C4-2B (cell line): Measurements from ENCODE around the gene FERMT3.

Experiments used
- H3K27ac ChIP-seq: fragments of 450-650 bp; 2 replicates; pipeline ENCODE4 v1.5.1; 2017
- CTCF ChIP-seq: fragments of 450-650 bp; conservative IDR thresholded peaks from 2 replicates; pipeline ENCODE4 v1.5.1; 2017; ENCODE audit warnings: mild to moderate bottlenecking
- ZFX ChIP-seq: fragments of 450-650 bp; IDR thresholded peaks from 2 replicates; pipeline ENCODE4 v1.6.1; 2017

FERMT3 gene

GRCh38 chr11:64204464-64204989, 2.0 kb upstream of the FERMT3 start:
- H3K27ac ChIP-seq: no peak overlapping the region
- TF ChIP-seq ZFX (no peak), CTCF (no peak; the same call in 1 of the 2 replicates)

GRCh38 chr11:64207256-64208085, 950 bp downstream of the FERMT3 start:
- TF ChIP-seq ZFX: no peak
- no peak for TF ChIP-seq CTCF
- no peak overlapping the region for H3K27ac ChIP-seq

DNA sequence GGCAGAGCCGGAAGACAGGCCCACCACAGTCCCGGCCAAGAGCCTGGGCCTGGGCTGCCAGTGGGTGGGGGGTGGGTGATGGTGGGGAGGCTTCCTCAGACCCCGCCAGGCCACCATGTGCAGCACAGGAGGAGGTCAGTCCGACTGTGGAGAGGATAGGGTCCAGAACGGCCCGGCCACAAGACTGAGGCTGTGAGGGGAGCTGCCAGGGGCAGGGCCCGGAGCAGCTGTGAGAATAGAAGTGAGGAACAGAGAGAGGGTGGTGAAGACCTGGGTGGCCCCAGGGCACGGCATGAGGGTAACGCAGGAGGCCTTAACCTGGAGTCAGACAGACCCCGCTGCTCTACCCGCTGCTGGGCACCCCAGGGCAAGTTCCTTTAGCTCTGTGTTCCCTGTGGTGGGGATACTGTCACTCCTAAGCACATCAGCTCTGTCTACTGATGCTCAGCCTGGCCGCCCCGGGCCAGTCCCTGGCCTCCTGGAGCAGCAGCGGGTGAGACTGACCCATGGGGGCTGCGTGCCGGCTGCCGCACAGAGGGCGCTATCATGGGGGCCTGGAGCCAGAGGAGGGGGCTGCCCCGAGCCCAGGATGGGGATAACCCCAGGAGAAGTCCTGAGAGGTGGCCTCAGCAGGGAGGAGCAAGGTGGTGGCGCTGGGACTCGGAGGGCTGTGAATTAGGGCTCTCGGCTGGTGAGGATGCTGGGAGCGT, 1.7 kb downstream of the FERMT3 start:
- TF ChIP-seq CTCF: no peak
- no peak for TF ChIP-seq ZFX
- H3K27ac ChIP-seq: no peak overlapping the region

DNA sequence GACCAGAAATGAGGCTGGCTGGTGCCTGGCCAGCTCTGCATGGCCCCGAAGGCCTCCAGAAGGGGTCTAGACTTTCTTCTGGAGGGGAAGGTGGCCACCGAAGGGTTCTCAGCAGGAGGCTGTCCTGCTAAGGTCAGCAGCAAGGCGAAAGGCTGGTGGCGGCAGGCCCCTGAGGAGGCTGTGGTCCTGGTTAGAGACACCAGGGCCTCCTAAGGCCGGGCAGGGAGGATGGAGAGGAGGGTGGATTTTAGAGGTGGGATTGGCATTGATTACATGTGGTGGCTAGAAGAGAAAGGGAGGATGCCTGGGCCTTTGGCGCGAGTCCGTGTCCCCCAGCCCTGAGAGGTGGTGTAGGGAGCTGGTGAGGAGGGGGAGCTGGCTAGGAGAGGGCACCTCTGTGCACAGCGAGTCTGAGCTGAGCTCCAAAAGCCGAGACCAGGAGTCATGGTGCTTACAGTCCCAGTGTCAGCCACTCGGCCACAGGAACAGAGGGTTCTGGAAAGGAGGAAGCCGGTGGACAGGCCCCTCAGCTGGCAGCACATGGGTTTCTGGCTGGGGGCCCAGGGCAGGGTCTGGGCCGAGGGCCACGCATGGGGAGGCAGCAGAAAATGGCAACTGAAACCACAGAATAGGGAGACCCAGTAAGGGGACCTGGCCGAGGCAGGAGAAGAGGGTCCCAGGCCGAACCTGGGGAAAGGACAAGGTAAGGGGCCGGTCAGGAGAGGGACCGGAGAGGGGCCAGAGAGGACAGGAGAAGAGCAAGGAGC, 2.5 kb downstream of the FERMT3 start:
- no peak for TF ChIP-seq ZFX
- no peak for TF ChIP-seq CTCF
- H3K27ac ChIP-seq: no peak overlapping the region

DNA sequence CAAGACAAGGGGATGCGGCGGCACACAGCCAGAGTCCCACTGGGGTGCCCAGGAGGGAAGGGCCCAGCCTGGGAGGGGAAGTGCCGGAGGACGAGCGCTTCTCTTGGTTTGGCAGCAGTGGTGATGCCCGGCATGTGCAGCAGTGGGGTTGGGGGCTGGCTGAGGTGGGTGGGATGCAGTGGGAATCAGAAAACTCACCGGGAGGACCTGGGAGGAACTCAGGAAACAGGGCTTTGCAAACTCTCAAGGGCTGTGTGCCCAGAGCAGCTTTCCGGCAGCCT, 3.0 kb downstream of the FERMT3 start:
- H3K27ac ChIP-seq: no peak overlapping the region
- TF ChIP-seq ZFX (no peak), CTCF (no peak)

GRCh38 chr11:64210301-64211020, 3.9 kb downstream of the FERMT3 start:
- TF ChIP-seq CTCF (no peak), ZFX (no peak)

More at GRCh38 chr11:64210301-64211020, 3.9 kb downstream of the FERMT3 start:
- H3K27ac ChIP-seq: no peak overlapping the region
